H1 (cell line): ENCODE results near the gene SCYGR4. TPM values are rescaled to one million over a fixed set of nuclear protein-coding genes. Genes with fewer than 3 reads are reported as not detected.

Experiments
- CHD7 ChIP-seq: fragments of 300-600 bp; sonication (generic); IDR thresholded peaks from 2 replicates; pipeline ENCODE4 v1.7.1; 2012; ENCODE audit warnings: low read length, moderate library complexity, mild to moderate bottlenecking, inconsistent platforms; ENCODE audit not compliant: insufficient replicate concordance
- CREB1 ChIP-seq: IDR thresholded peaks from 2 replicates; pipeline ENCODE4 v1.6.1; 2012; ENCODE audit warnings: inconsistent platforms
- CTCF ChIP-seq, 3 experiments: IDR thresholded peaks; 1 replicate in 2 of 3; 2 replicates in 1 of 3; pipeline versions ENCODE4 v1.5.1 to v1.6.1; 2011; ENCODE audit warnings: low read length in 3 of 3, mild to moderate bottlenecking in 3 of 3, inconsistent platforms in 2 of 3, low read depth in 1 of 3, moderate library complexity in 1 of 3; ENCODE audit not compliant: insufficient read depth in 1 of 3; ENCODE audit errors: control extremely low read depth in 1 of 3
- JUND ChIP-seq: IDR thresholded peaks from 2 replicates; pipeline ENCODE4 v1.6.1; 2011; ENCODE audit warnings: mild to moderate bottlenecking, improper control_type of control experiment, low read length
- KDM5A ChIP-seq: fragments of 200-600 bp; IDR thresholded peaks from 2 replicates; pipeline ENCODE4 v1.7.1; 2012; ENCODE audit warnings: mild to moderate bottlenecking, low read length, inconsistent platforms, mixed read lengths
- SUZ12 ChIP-seq: fragments of 200-600 bp; sonication (generic); IDR thresholded peaks from 2 replicates; pipeline ENCODE4 v1.6.1; 2012; ENCODE audit warnings: mild to moderate bottlenecking, inconsistent platforms, low read length, moderate library complexity, mixed read lengths
- TEAD4 ChIP-seq: IDR thresholded peaks from 2 replicates; pipeline ENCODE4 v1.6.1; 2012; ENCODE audit warnings: low read depth, low read length, inconsistent platforms, mixed read lengths
- ZNF274 ChIP-seq: IDR thresholded peaks from 2 replicates; pipeline ENCODE4 v1.7.0; 2012; ENCODE audit warnings: low read length, borderline replicate concordance; ENCODE audit errors: extremely low read depth
- polyA plus RNA-seq, 7 experiments: library from polyadenylated mRNA; depleted of rRNA in 3 of 7; stranded (reverse) in 5 of 7; unstranded in 2 of 7; fragments of >200 nt in 5 of 7; fragments of 200-250 nt in 2 of 7; gene quantifications; 1 replicate in 5 of 7; 2 replicates in 1 of 7; 4 replicates in 1 of 7; pipeline versions ENCODE4 v1.2.1 to v1.2.3, GENCODE V29; 2011 to 2013; ENCODE audit warnings: missing spikeins in 2 of 7, mixed read lengths in 2 of 7
- total RNA-seq: library from RNA; stranded (reverse); fragmentation: NEBNext Ultra II Directional; extraction: Animal tissue kit (Norgen Biotek cat#: 25700); gene quantifications from 2 replicates; pipeline ENCODE4 v1.2.1, GENCODE V29; 2021

Gene SCYGR4
- total and polyA plus RNA-seq, 2 of the 8 experiments (the other 6 are each of a cell fraction or from before 2014, with no cell fraction given), result not detected

- no peak for TF ChIP-seq CHD7
- TF ChIP-seq KDM5A, result no peak
- no peak for TF ChIP-seq ZNF274
- TF ChIP-seq JUND, result no peak
- TF ChIP-seq TEAD4, result no peak
- TF ChIP-seq CTCF (IDR thresholded peaks at IDR 0.05; ENCODE audit: control extremely low read depth in 1 of 3, insufficient read depth in 1 of 3, low read depth in 1 of 3, low read length in 3 of 3), result no peak
- TF ChIP-seq SUZ12, result no peak
- no peak for TF ChIP-seq CREB1
These were observed 40.0 kb downstream of the SCYGR4 start (continued) for GRCh38 chr2:227657199-227657845.
